MM.1S (cell line): ENCODE measurements around the gene CTCFL.

Experiments
- CTCF ChIP-seq: fragments of 300-600 bp; sonication (generic); IDR thresholded peaks from 2 replicates; pipeline ENCODE4 v1.5.1; 2016; ENCODE audit warnings: antibody characterized with exemption, low read length, mixed read lengths
- EZH2 ChIP-seq: fragments of 300-600 bp; sonication (generic); optimal IDR thresholded peaks from 2 replicates; pipeline ENCODE3; 2017; ENCODE audit warnings: low read depth, mild to moderate bottlenecking, antibody characterized with exemption, low read length, mixed read lengths
- EZH2phosphoT487 ChIP-seq: fragments of 300-600 bp; sonication (generic); IDR thresholded peaks from 2 replicates; pipeline ENCODE4 v1.6.1; 2018; ENCODE audit warnings: antibody characterized with exemption, low read length

DNA sequence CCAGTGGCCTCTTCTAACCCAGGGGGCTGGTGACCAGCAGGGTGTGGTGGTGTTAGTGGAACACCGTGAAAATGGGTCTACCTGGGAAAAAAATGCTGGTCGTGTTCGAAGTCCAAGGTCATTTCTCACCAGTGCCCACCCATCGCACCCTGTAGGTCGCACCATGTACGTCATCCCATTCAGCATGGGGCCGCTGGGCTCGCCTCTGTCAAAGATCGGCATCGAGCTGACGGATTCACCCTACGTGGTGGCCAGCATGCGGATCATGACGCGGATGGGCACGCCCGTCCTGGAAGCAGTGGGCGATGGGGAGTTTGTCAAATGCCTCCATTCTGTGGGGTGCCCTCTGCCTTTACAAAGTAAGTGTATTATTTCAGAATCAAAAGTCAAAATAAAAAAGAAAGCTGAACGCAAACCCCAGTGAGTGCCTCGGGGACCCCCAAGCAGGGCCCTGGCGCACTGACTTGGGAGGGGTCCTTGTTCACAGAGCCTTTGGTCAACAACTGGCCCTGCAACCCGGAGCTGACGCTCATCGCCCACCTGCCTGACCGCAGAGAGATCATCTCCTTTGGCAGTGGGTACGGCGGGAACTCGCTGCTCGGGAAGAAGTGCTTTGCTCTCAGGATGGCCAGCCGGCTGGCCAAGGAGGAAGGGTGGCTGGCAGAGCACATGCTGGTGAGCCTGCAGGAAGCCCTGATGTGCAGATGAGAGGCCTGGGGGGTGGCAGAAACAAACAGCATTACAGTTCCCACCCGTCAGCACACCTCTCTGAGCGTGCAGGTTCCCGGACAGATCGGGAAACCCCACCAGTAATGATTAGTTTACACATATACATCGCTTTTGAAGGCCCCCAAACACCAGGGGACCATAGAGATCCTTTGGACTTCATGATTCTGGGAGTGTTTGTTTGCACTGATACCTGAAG, 37.9 kb upstream of the CTCFL start:
- TF ChIP-seq EZH2 (no peak), CTCF (no peak), EZH2phosphoT487 (no peak)
